Endodermal cell (in vitro differentiated cells): ENCODE data around the gene FBXO2. TPM values are rescaled to one million over a fixed set of nuclear protein-coding genes. Genes with fewer than 3 reads are reported as not detected.

Source experiments
- DNase-seq: peaks from one replicate; pipeline ENCODE4 v3.0.0-alpha.2; 2017
- H3K27ac ChIP-seq: 2 replicates; pipeline ENCODE4 v1.5.1; 2013; ENCODE audit warnings: mild to moderate bottlenecking, low read depth, low read length, moderate library complexity
- H3K27me3 ChIP-seq: 2 replicates; pipeline ENCODE4 v1.6.1; 2013; ENCODE audit warnings: mild to moderate bottlenecking, low read length, moderate library complexity; ENCODE audit not compliant: insufficient read depth, control insufficient read depth, poor library complexity, severe bottlenecking
- H3K36me3 ChIP-seq: 2 replicates; pipeline ENCODE4 v1.7.0; 2013; ENCODE audit warnings: mild to moderate bottlenecking, low read length, moderate library complexity; ENCODE audit not compliant: control insufficient read depth, insufficient read depth
- H3K4me1 ChIP-seq: one replicate; pipeline ENCODE4 v1.7.0; 2013; ENCODE audit warnings: low read length; ENCODE audit not compliant: control insufficient read depth, insufficient read depth
- H3K4me3 ChIP-seq: 2 replicates; pipeline ENCODE4 v1.5.1; 2013; ENCODE audit warnings: mild to moderate bottlenecking, low read length, moderate library complexity
- H3K9ac ChIP-seq: 2 replicates; pipeline ENCODE4 v1.6.1; 2013; ENCODE audit warnings: mild to moderate bottlenecking, low read length, moderate library complexity; ENCODE audit not compliant: poor library complexity, severe bottlenecking; ENCODE audit errors: extremely low read depth
- H3K9me3 ChIP-seq: 2 replicates; pipeline ENCODE4 v1.6.1; 2013; ENCODE audit warnings: mild to moderate bottlenecking, low read length, moderate library complexity; ENCODE audit not compliant: control insufficient read depth
- H3K27ac Mint-ChIP-seq: 2 replicates; pipeline ENCODE4 v1.8.0; 2020; ENCODE audit warnings: mixed read lengths
- H3K27me3 Mint-ChIP-seq: 2 replicates; pipeline ENCODE4 v1.8.0; 2021; ENCODE audit warnings: mild to moderate bottlenecking, mixed read lengths; ENCODE audit not compliant: insufficient read depth
- H3K36me3 Mint-ChIP-seq: 2 replicates; pipeline ENCODE4 v1.8.0; 2020; ENCODE audit warnings: low read depth, mixed read lengths
- H3K4me1 Mint-ChIP-seq: 2 replicates; pipeline ENCODE4 v1.8.0; 2020; ENCODE audit warnings: mixed read lengths
- H3K4me3 Mint-ChIP-seq: 2 replicates; pipeline ENCODE4 v1.8.0; 2020; ENCODE audit warnings: mild to moderate bottlenecking, moderate library complexity, mixed read lengths
- H3K9me3 Mint-ChIP-seq: 2 replicates; pipeline ENCODE4 v1.8.0; 2020; ENCODE audit warnings: mild to moderate bottlenecking, mixed read lengths
- WGBS, 2 experiments: methylation state at CpG; one replicate each; pipeline versions ENCODE4 v1.1.5 to v1.1.7; 2013; ENCODE audit warnings: missing lambda C conversion rate in 2 of 2, mixed read lengths in 1 of 2; ENCODE audit not compliant: insufficient coverage in 1 of 2, insufficient read length in 1 of 2; 5-methylcytosine and 5-hydroxymethylcytosine counted together
- total RNA-seq, 2 donors: library from RNA; stranded (reverse); fragmentation: NEBNext Ultra II Directional in 1 of 2; extraction: Animal tissue kit (Norgen Biotek cat#: 25700) in 1 of 2; gene quantifications; 2 replicates in 1 of 2; 3 replicates in 1 of 2; pipeline ENCODE4 v1.2.1, GENCODE V29; 2021
- TF ChIP-seq, protein P1 (sequence below): fragments of 200-600 bp; sonication (generic); conservative IDR thresholded peaks from 2 replicates; pipeline ENCODE4 v1.5.0; 2021; ENCODE audit warnings: antibody characterized with exemption, mild to moderate bottlenecking

Gene FBXO2
- total RNA-seq, 2 donors from 2014 or later, result 14.1 to 32.0 TPM

DNA sequence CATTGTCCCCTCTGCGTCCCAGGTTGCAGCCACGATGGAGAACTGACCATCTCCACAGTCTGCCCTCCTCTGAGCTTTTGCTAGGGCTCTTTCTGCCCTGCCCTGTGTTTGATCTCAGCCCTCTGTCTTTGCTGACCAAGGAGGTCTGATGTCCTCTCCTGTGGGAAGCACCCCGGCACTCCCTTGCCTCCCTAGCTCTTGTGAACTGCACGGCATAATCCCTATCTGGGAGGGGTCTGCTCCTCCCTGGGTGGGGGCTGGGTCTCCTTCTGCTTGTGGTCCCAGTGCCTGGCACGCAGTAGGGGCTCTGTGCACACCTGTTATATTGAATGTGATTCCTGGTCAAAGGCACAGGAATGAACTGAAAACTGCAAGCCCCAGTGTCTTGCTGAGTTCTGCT, 39.7 kb upstream of the FBXO2 start:
- Histone ChIP-seq H3K9ac (no peak overlapping the region), H3K9me3 (no peaks in the 10 kb centered on the region), H3K27me3 (peaks cover 39% of the 10 kb centered on the region), H3K4me1 (no peaks in the 10 kb centered on the region), H3K27ac (no peak overlapping the region), H3K4me3 (no peak overlapping the region), H3K36me3 (no peaks in the 10 kb centered on the region)
- H3K27me3 Mint-ChIP-seq, result peaks cover 20% of the 10 kb centered on the region
- no peak for DNase-seq
- TF ChIP-seq, protein P1, sequence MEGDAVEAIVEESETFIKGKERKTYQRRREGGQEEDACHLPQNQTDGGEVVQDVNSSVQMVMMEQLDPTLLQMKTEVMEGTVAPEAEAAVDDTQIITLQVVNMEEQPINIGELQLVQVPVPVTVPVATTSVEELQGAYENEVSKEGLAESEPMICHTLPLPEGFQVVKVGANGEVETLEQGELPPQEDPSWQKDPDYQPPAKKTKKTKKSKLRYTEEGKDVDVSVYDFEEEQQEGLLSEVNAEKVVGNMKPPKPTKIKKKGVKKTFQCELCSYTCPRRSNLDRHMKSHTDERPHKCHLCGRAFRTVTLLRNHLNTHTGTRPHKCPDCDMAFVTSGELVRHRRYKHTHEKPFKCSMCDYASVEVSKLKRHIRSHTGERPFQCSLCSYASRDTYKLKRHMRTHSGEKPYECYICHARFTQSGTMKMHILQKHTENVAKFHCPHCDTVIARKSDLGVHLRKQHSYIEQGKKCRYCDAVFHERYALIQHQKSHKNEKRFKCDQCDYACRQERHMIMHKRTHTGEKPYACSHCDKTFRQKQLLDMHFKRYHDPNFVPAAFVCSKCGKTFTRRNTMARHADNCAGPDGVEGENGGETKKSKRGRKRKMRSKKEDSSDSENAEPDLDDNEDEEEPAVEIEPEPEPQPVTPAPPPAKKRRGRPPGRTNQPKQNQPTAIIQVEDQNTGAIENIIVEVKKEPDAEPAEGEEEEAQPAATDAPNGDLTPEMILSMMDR, result no peak
- no peak overlapping the region for H3K4me3 Mint-ChIP-seq
- H3K9me3 Mint-ChIP-seq, result no peaks in the 10 kb centered on the region
- 75 to 88% methylated on average over 3 to 5 of the region's 5 CpGs for WGBS, 2 experiments
- no peak overlapping the region for H3K27ac Mint-ChIP-seq
- H3K36me3 Mint-ChIP-seq, result no peaks in the 10 kb centered on the region
- H3K4me1 Mint-ChIP-seq, result peaks cover 25% of the 10 kb centered on the region

DNA sequence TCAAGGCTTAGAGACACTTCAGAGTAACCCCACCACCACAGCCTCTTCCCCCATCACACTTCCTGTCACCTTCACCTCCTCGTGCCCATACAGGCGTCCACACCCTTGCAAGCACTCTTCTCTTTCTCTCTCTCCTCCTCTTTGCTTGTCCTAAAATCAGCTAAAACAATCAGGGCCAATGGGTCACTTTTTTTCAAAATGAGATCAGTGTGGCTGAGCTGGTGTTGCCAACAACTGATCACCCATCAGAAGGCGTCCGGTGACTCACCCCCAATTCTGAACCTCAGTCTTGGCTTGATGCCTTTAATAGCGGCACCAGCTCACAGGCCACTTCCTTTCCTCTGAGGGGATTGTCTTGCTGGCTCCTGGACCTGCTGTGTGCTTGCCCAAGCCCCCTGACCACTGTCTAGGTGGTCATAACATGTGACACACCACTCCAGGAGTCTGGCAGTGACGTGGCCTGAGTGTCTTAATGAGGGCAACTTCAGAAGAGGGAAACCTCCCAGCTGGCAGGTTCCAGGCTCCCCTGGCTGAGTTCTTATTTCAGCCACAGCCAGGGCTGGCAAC, 38.9 kb upstream of the FBXO2 start:
- H3K4me3 Mint-ChIP-seq, result peak overlapping the region; percentile 91
- H3K27me3 Mint-ChIP-seq, result peaks cover 20% of the 10 kb centered on the region
- Histone ChIP-seq H3K27ac (no peak overlapping the region), H3K9ac (no peak overlapping the region), H3K9me3 (no peaks in the 10 kb centered on the region), H3K36me3 (no peaks in the 10 kb centered on the region), H3K27me3 (peaks cover 39% of the 10 kb centered on the region), H3K4me3 (no peak overlapping the region), H3K4me1 (no peaks in the 10 kb centered on the region)
- H3K36me3 Mint-ChIP-seq, result no peaks in the 10 kb centered on the region
- H3K9me3 Mint-ChIP-seq, result no peaks in the 10 kb centered on the region
- DNase-seq, result no peak
- H3K4me1 Mint-ChIP-seq, result peaks cover 25% of the 10 kb centered on the region
- TF ChIP-seq, protein P1, result no peak
- WGBS, 2 experiments, result 73 to 75% methylated on average over 6 of the region's 6 CpGs
- H3K27ac Mint-ChIP-seq, result no peak overlapping the region

DNA sequence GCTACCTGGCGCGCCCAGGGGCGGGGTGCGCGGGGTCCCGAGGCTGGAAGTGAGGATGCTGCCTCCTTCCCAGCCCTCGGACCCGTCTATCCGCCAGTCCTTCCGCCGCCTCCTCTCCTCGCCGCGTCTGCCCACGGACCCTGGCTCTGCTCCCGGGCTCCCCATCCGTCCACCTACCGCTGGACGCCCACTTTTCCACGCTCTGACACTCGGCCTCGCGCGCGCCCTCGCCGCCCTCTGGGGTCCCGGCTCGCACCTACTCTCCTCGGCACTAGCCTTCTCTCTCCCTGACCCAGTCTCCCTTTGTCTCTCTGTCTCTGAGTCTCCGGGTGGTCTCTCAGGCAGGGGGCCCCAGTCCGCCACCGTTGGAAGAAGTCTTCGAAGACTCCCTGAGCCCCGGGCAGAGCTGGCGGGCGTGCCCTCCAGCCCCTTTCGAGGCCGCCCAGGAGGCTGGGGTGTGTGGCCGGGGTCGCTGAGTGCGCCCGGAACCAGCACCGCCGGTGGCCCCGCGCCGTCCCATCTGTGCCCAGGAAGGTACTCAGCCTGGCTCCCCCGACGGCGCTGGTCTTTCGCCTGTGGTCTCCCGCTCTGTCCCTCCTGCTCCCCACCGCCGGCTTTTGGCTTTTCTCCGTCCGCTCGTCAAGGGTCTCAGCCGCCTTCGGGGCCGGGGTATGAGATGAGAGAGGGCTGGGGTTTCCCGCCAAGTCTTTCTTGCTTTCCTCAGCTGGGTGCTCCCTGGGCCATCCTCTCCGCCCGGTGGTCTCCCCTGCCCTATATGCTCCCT, 37.9 kb upstream of the FBXO2 start:
- TF ChIP-seq, protein P1, result no peak
- 7 to 12% methylated on average over 45 to 64 of the region's 64 CpGs for WGBS, 2 experiments

More for the DNA sequence above, 37.9 kb upstream of the FBXO2 start:
- Histone ChIP-seq H3K4me3 (peak overlapping the region; percentile 65), H3K4me1 (no peaks in the 10 kb centered on the region), H3K27me3 (peaks cover 39% of the 10 kb centered on the region), H3K27ac (peak overlapping the region; percentile 99), H3K36me3 (no peaks in the 10 kb centered on the region), H3K9me3 (no peaks in the 10 kb centered on the region), H3K9ac (no peak overlapping the region)
- H3K4me3 Mint-ChIP-seq, result peak overlapping the region; percentile 91
- no peaks in the 10 kb centered on the region for H3K36me3 Mint-ChIP-seq
- peaks cover 20% of the 10 kb centered on the region for H3K27me3 Mint-ChIP-seq
- H3K9me3 Mint-ChIP-seq, result no peaks in the 10 kb centered on the region
- peak; percentile 75 for DNase-seq
- peak overlapping the region; percentile 83 for H3K27ac Mint-ChIP-seq
- peaks cover 25% of the 10 kb centered on the region for H3K4me1 Mint-ChIP-seq
